Activated CD4-positive, alpha-beta T cell treated with anti-CD3 and anti-CD28 coated beads, Interleukin-2, amount 10 ng/mL, durations not matched to agents 24 days and 14 days (primary cell): ENCODE measurements around the gene KCNQ5. TPM values are rescaled to one million over a fixed set of nuclear protein-coding genes. Genes with fewer than 3 reads are reported as not detected.
A peak's percentile ranks its signal among the peaks of the same experiment; 100 is the strongest.

Experiments
- DNase-seq: peaks from one replicate; pipeline ENCODE4 v3.0.0; 2022
- H3K27ac Mint-ChIP-seq: one replicate; pipeline ENCODE4 v1.8.0; 2022; ENCODE audit warnings: mild to moderate bottlenecking, mixed read lengths
- H3K27me3 Mint-ChIP-seq: one replicate; pipeline ENCODE4 v1.8.0; 2022; ENCODE audit warnings: mixed read lengths
- H3K36me3 Mint-ChIP-seq: one replicate; pipeline ENCODE4 v1.8.0; 2022; ENCODE audit warnings: low read depth, mild to moderate bottlenecking, mixed read lengths
- H3K4me1 Mint-ChIP-seq: one replicate; pipeline ENCODE4 v1.8.0; 2021; ENCODE audit warnings: mixed read lengths
- H3K4me3 Mint-ChIP-seq: one replicate; pipeline ENCODE4 v1.8.0; 2022; ENCODE audit warnings: mild to moderate bottlenecking, moderate library complexity, mixed read lengths
- H3K9me3 Mint-ChIP-seq: one replicate; pipeline ENCODE4 v1.8.0; 2021; ENCODE audit warnings: mixed read lengths
- intact Hi-C: fragments of 100-400 bp; cut with micrococcal nuclease; formaldehyde crosslinking; loops from one replicate; pipeline ENCODE4 v1.15.1; 2023
- total RNA-seq: library from RNA; stranded (reverse); gene quantifications from 2 replicates; pipeline ENCODE4 v1.2.3, GENCODE V29; 2022

KCNQ5 gene
- total RNA-seq, 1 donor from 2014 or later: 13.7 TPM

- Mint-ChIP-seq H3K4me1 (no peaks in the 10 kb centered on the region), H3K9me3 (no peaks in the 10 kb centered on the region), H3K36me3 (no peaks in the 10 kb centered on the region), H3K4me3 (no peak overlapping the region), H3K27ac (no peak overlapping the region), H3K27me3 (no peaks in the 10 kb centered on the region)
- DNase-seq: no peak
- intact Hi-C loops: no loop called here
These were observed 135.2 kb downstream of the KCNQ5 start for GRCh38 chr6:72757048-72757447.

GRCh38 chr6:72757926-72758325 is 136.1 kb downstream of the KCNQ5 start:
- Mint-ChIP-seq H3K4me1 (no peaks in the 10 kb centered on the region), H3K36me3 (no peaks in the 10 kb centered on the region), H3K9me3 (no peaks in the 10 kb centered on the region), H3K27ac (no peak overlapping the region), H3K4me3 (no peak overlapping the region), H3K27me3 (no peaks in the 10 kb centered on the region)
- DNase-seq: no peak
- intact Hi-C loops: no loop called here

- intact Hi-C loops: no loop called here
- H3K36me3 Mint-ChIP-seq: no peaks in the 10 kb centered on the region
- peak; percentile 9 for DNase-seq
- H3K27ac Mint-ChIP-seq: no peak overlapping the region
- no peaks in the 10 kb centered on the region for H3K4me1 Mint-ChIP-seq
- no peaks in the 10 kb centered on the region for H3K9me3 Mint-ChIP-seq
- H3K4me3 Mint-ChIP-seq: no peak overlapping the region
- H3K27me3 Mint-ChIP-seq: no peaks in the 10 kb centered on the region
These were observed 137.0 kb downstream of the KCNQ5 start for GRCh38 chr6:72758901-72759300.

- no peak overlapping the region for H3K4me3 Mint-ChIP-seq
- no peaks in the 10 kb centered on the region for H3K4me1 Mint-ChIP-seq
- peak; percentile 9 for DNase-seq
- no peak overlapping the region for H3K27ac Mint-ChIP-seq
- H3K36me3 Mint-ChIP-seq: no peaks in the 10 kb centered on the region
- H3K9me3 Mint-ChIP-seq: no peaks in the 10 kb centered on the region
- intact Hi-C loops: no loop called here
- no peaks in the 10 kb centered on the region for H3K27me3 Mint-ChIP-seq
These were observed 138.4 kb downstream of the KCNQ5 start for GRCh38 chr6:72760114-72760793.

- Mint-ChIP-seq H3K27me3 (no peaks in the 10 kb centered on the region), H3K9me3 (no peaks in the 10 kb centered on the region), H3K4me3 (no peak overlapping the region), H3K27ac (no peak overlapping the region), H3K4me1 (no peaks in the 10 kb centered on the region), H3K36me3 (no peaks in the 10 kb centered on the region)
- peak; percentile 27 for DNase-seq
- intact Hi-C loops: no loop called here
These were observed 139.9 kb downstream of the KCNQ5 start for GRCh38 chr6:72761761-72762160.

GRCh38 chr6:72769459-72770125 is 147.7 kb downstream of the KCNQ5 start:
- peak; percentile 8 for DNase-seq
- Mint-ChIP-seq H3K9me3 (no peaks in the 10 kb centered on the region), H3K27me3 (no peaks in the 10 kb centered on the region)

GRCh38 chr6:72770959-72771358 is 149.1 kb downstream of the KCNQ5 start:
- intact Hi-C loops: no loop called here

More at GRCh38 chr6:72769459-72770125, 147.7 kb downstream of the KCNQ5 start:
- peaks cover 2% of the 10 kb centered on the region for H3K4me1 Mint-ChIP-seq
- H3K36me3 Mint-ChIP-seq: no peaks in the 10 kb centered on the region
- no peak overlapping the region for H3K27ac Mint-ChIP-seq
- H3K4me3 Mint-ChIP-seq: no peak overlapping the region
- intact Hi-C loops: no loop called here

GRCh38 chr6:72776456-72776855 is 154.6 kb downstream of the KCNQ5 start:
- Mint-ChIP-seq H3K9me3 (no peaks in the 10 kb centered on the region), H3K4me3 (no peak overlapping the region), H3K27ac (no peak overlapping the region), H3K4me1 (no peaks in the 10 kb centered on the region), H3K36me3 (no peaks in the 10 kb centered on the region), H3K27me3 (no peaks in the 10 kb centered on the region)
- intact Hi-C loops: no loop called here
- peak; percentile 9 for DNase-seq

More at GRCh38 chr6:72770959-72771358, 149.1 kb downstream of the KCNQ5 start:
- Mint-ChIP-seq H3K4me3 (no peak overlapping the region), H3K27me3 (no peaks in the 10 kb centered on the region), H3K4me1 (peaks cover 2% of the 10 kb centered on the region), H3K27ac (no peak overlapping the region), H3K9me3 (no peaks in the 10 kb centered on the region), H3K36me3 (no peaks in the 10 kb centered on the region)
- DNase-seq: peak; percentile 22

- Mint-ChIP-seq H3K27ac (no peak overlapping the region), H3K4me3 (no peak overlapping the region), H3K27me3 (no peaks in the 10 kb centered on the region), H3K36me3 (no peaks in the 10 kb centered on the region), H3K4me1 (no peaks in the 10 kb centered on the region), H3K9me3 (no peaks in the 10 kb centered on the region)
- no peak for DNase-seq
- intact Hi-C loops: no loop called here
These were observed 159.8 kb downstream of the KCNQ5 start for GRCh38 chr6:72781624-72782023.

GRCh38 chr6:72783035-72783434 is 161.2 kb downstream of the KCNQ5 start:
- Mint-ChIP-seq H3K27ac (no peak overlapping the region), H3K4me1 (no peaks in the 10 kb centered on the region), H3K27me3 (no peaks in the 10 kb centered on the region), H3K9me3 (no peaks in the 10 kb centered on the region), H3K4me3 (no peak overlapping the region), H3K36me3 (no peaks in the 10 kb centered on the region)
- intact Hi-C loops: no loop called here
- DNase-seq: peak; percentile 6

- Mint-ChIP-seq H3K27me3 (no peaks in the 10 kb centered on the region), H3K4me1 (no peaks in the 10 kb centered on the region), H3K4me3 (no peak overlapping the region), H3K9me3 (no peaks in the 10 kb centered on the region), H3K36me3 (no peaks in the 10 kb centered on the region), H3K27ac (no peak overlapping the region)
- peak; percentile 28 for DNase-seq
- intact Hi-C loops: no loop called here
These were observed 161.8 kb downstream of the KCNQ5 start for GRCh38 chr6:72783666-72784065.

- Mint-ChIP-seq H3K27me3 (no peaks in the 10 kb centered on the region), H3K27ac (no peak overlapping the region), H3K4me3 (no peak overlapping the region), H3K9me3 (no peaks in the 10 kb centered on the region), H3K4me1 (no peaks in the 10 kb centered on the region), H3K36me3 (no peaks in the 10 kb centered on the region)
- intact Hi-C loops: no loop called here
- DNase-seq: no peak
These were observed 162.2 kb downstream of the KCNQ5 start for GRCh38 chr6:72784071-72784470.

GRCh38 chr6:72784581-72784980 is 162.7 kb downstream of the KCNQ5 start:
- DNase-seq: peak; percentile 15
- Mint-ChIP-seq H3K4me3 (no peak overlapping the region), H3K9me3 (no peaks in the 10 kb centered on the region), H3K27ac (no peak overlapping the region), H3K36me3 (no peaks in the 10 kb centered on the region), H3K4me1 (no peaks in the 10 kb centered on the region), H3K27me3 (no peaks in the 10 kb centered on the region)
- intact Hi-C loops: no loop called here

- peak; percentile 27 for DNase-seq
- no peaks in the 10 kb centered on the region for H3K27me3 Mint-ChIP-seq
- no peaks in the 10 kb centered on the region for H3K4me1 Mint-ChIP-seq
- H3K4me3 Mint-ChIP-seq: no peak overlapping the region
- intact Hi-C loops: no loop called here
- no peaks in the 10 kb centered on the region for H3K9me3 Mint-ChIP-seq
- H3K36me3 Mint-ChIP-seq: no peaks in the 10 kb centered on the region
- H3K27ac Mint-ChIP-seq: no peak overlapping the region
These were observed 165.6 kb downstream of the KCNQ5 start for GRCh38 chr6:72787391-72788031.
